Mesenchymal stem cell (in vitro differentiated cells and primary cell): ENCODE measurements around the gene EIF2D.

Experiments used
- DNase-seq: peaks from one replicate; pipeline ENCODE4 v3.0.0-alpha.2; 2013
- H2AFZ ChIP-seq: one replicate; pipeline ENCODE4 v1.6.1; 2013; ENCODE audit warnings: low read depth, mild to moderate bottlenecking, control low read depth, inconsistent platforms, low read length, moderate library complexity
- H2AK5ac ChIP-seq: 2 replicates; pipeline ENCODE4 v1.6.1; 2013; ENCODE audit warnings: low read length, moderate library complexity, mild to moderate bottlenecking, inconsistent platforms; ENCODE audit not compliant: severe bottlenecking
- H2BK120ac ChIP-seq: one replicate; pipeline ENCODE4 v1.6.1; 2013; ENCODE audit warnings: low read depth, mild to moderate bottlenecking, inconsistent platforms, low read length, moderate library complexity
- H2BK12ac ChIP-seq, 2 experiments: one replicate each; pipeline ENCODE4 v1.6.1; 2013; ENCODE audit warnings: inconsistent platforms in 2 of 2, low read length in 2 of 2, mild to moderate bottlenecking in 2 of 2, moderate library complexity in 2 of 2, control low read depth in 1 of 2
- H2BK15ac ChIP-seq: one replicate; pipeline ENCODE4 v1.6.1; 2013; ENCODE audit warnings: mild to moderate bottlenecking, low read depth, inconsistent platforms; ENCODE audit not compliant: poor library complexity, severe bottlenecking
- H2BK5ac ChIP-seq: 2 replicates; pipeline ENCODE4 v1.6.1; 2013; ENCODE audit warnings: low read depth, mild to moderate bottlenecking, low read length, control low read depth, inconsistent platforms; ENCODE audit not compliant: poor library complexity, severe bottlenecking
- H3K14ac ChIP-seq, 2 experiments: one replicate each; pipeline ENCODE4 v1.6.1; 2013; ENCODE audit warnings: inconsistent platforms in 2 of 2, low read length in 2 of 2, control low read depth in 1 of 2, mild to moderate bottlenecking in 1 of 2, moderate library complexity in 1 of 2
- H3K18ac ChIP-seq, 2 experiments: one replicate each; pipeline ENCODE4 v1.6.1; 2013; ENCODE audit warnings: inconsistent platforms in 2 of 2, low read length in 2 of 2, control low read depth in 1 of 2, low read depth in 1 of 2, mild to moderate bottlenecking in 1 of 2
- H3K23ac ChIP-seq, 2 experiments: one replicate each; pipeline ENCODE4 v1.6.1; 2013; ENCODE audit warnings: inconsistent platforms in 2 of 2, low read length in 2 of 2, mild to moderate bottlenecking in 2 of 2, moderate library complexity in 2 of 2, control low read depth in 1 of 2
- H3K27ac ChIP-seq: 2 replicates; pipeline ENCODE4 v1.5.1; 2013; ENCODE audit warnings: mild to moderate bottlenecking, moderate library complexity, low read length, control low read depth, inconsistent platforms; ENCODE audit not compliant: poor library complexity, severe bottlenecking
- H3K27me3 ChIP-seq, 2 experiments: 2 replicates each; pipeline versions ENCODE4 v1.6.1 to v1.7.0; 2013; ENCODE audit warnings: low read length in 2 of 2, mild to moderate bottlenecking in 2 of 2, moderate library complexity in 2 of 2, control low read depth in 1 of 2, inconsistent platforms in 1 of 2; ENCODE audit not compliant: control insufficient read depth in 1 of 2, insufficient read depth in 1 of 2
- H3K36me3 ChIP-seq, 2 experiments: 2 replicates each; pipeline versions ENCODE4 v1.6.1 to v1.7.0; 2013; ENCODE audit warnings: low read length in 2 of 2, control low read depth in 1 of 2, inconsistent platforms in 1 of 2, low read depth in 1 of 2, mild to moderate bottlenecking in 1 of 2; ENCODE audit not compliant: insufficient read depth in 2 of 2, control insufficient read depth in 1 of 2
- H3K4ac ChIP-seq, 2 experiments: one replicate each; pipeline ENCODE4 v1.6.1; 2013; ENCODE audit warnings: inconsistent platforms in 2 of 2, low read length in 2 of 2, mild to moderate bottlenecking in 2 of 2, moderate library complexity in 2 of 2, control low read depth in 1 of 2, low read depth in 1 of 2
- H3K4me1 ChIP-seq: 2 replicates; pipeline ENCODE4 v1.6.1; 2013; ENCODE audit warnings: low read depth, low read length, control low read depth; ENCODE audit not compliant: control insufficient read depth, insufficient read depth
- H3K4me2 ChIP-seq: 2 replicates; pipeline ENCODE4 v1.6.1; 2013; ENCODE audit warnings: low read length, mild to moderate bottlenecking, inconsistent platforms; ENCODE audit not compliant: poor library complexity, severe bottlenecking
- H3K4me3 ChIP-seq, 2 experiments: 2 replicates each; pipeline versions ENCODE4 v1.5.1 to v1.7.0; 2013; ENCODE audit warnings: low read length in 2 of 2, mild to moderate bottlenecking in 2 of 2, control low read depth in 1 of 2, low read depth in 1 of 2; ENCODE audit not compliant: insufficient read depth in 1 of 2
- H3K79me1 ChIP-seq: replicated peaks from 2 replicates; pipeline ENCODE4 v1.6.1; 2013; ENCODE audit warnings: mild to moderate bottlenecking, control low read depth, low read length, inconsistent platforms; ENCODE audit not compliant: poor library complexity, severe bottlenecking
- H3K9ac ChIP-seq: 2 replicates; pipeline ENCODE4 v1.7.0; 2013; ENCODE audit warnings: mild to moderate bottlenecking, low read length, moderate library complexity
- H3K9me3 ChIP-seq: 2 replicates; pipeline ENCODE4 v1.7.0; 2013; ENCODE audit warnings: mild to moderate bottlenecking, low read length; ENCODE audit not compliant: control insufficient read depth
- H4K8ac ChIP-seq: one replicate; pipeline ENCODE4 v1.6.1; 2013; ENCODE audit warnings: inconsistent platforms, mild to moderate bottlenecking, low read length, moderate library complexity
- H4K91ac ChIP-seq: one replicate; pipeline ENCODE4 v1.6.1; 2013; ENCODE audit warnings: mild to moderate bottlenecking, low read length, inconsistent platforms
- WGBS: methylation state at CpG from one replicate; pipeline ENCODE4 v1.1.7; 2013; ENCODE audit warnings: mixed read lengths; 5-methylcytosine and 5-hydroxymethylcytosine counted together

Gene EIF2D

GRCh38 chr1:206591696-206592095, 20.6 kb downstream of the EIF2D start:
- H3K18ac ChIP-seq, result no peak overlapping the region
- H3K14ac ChIP-seq, result no peak overlapping the region
- no peak overlapping the region for H3K9ac ChIP-seq
- H3K9me3 ChIP-seq, result no peaks in the 10 kb centered on the region
- H2AK5ac ChIP-seq, result no peak overlapping the region
- H2BK5ac ChIP-seq, result no peak overlapping the region
- no peak overlapping the region for H2BK120ac ChIP-seq
- H3K36me3 ChIP-seq, result peaks cover 36 to 80% of the 10 kb centered on the region in 2 experiments
- H3K4ac ChIP-seq, result no peak overlapping the region
- no peaks in the 10 kb centered on the region for H3K79me1 ChIP-seq
- H4K91ac ChIP-seq, result no peak overlapping the region
- no peak overlapping the region for H3K4me3 ChIP-seq
- peaks cover 10% of the 10 kb centered on the region for H3K4me1 ChIP-seq
- H3K4me2 ChIP-seq, result no peak overlapping the region
- no peak overlapping the region for H3K27ac ChIP-seq
- no peak overlapping the region for H2AFZ ChIP-seq
- DNase-seq, result no peak
- H2BK12ac ChIP-seq, result no peak overlapping the region
- no peaks in the 10 kb centered on the region for H3K27me3 ChIP-seq
- no peak overlapping the region for H4K8ac ChIP-seq
- no peak overlapping the region for H2BK15ac ChIP-seq
- no peak overlapping the region for H3K23ac ChIP-seq
- WGBS, result 95% methylated on average over 5 of the region's 9 CpGs

GRCh38 chr1:206591226-206591625, 21.0 kb downstream of the EIF2D start:
- H3K14ac ChIP-seq, result no peak overlapping the region
- H3K9me3 ChIP-seq, result no peaks in the 10 kb centered on the region
- H2AFZ ChIP-seq, result no peak overlapping the region
- peaks cover 11% of the 10 kb centered on the region for H3K4me1 ChIP-seq
- H3K4me2 ChIP-seq, result no peak overlapping the region
- no peak overlapping the region for H3K23ac ChIP-seq
- H3K4ac ChIP-seq, result no peak overlapping the region
- H3K18ac ChIP-seq, result no peak overlapping the region
- peaks cover 34 to 80% of the 10 kb centered on the region in 2 experiments for H3K36me3 ChIP-seq
- H3K27me3 ChIP-seq, result no peaks in the 10 kb centered on the region
- 71% methylated on average over 4 of the region's 5 CpGs for WGBS
- no peak overlapping the region for H3K27ac ChIP-seq
- no peak overlapping the region for H4K91ac ChIP-seq
- H2BK5ac ChIP-seq, result no peak overlapping the region
- no peak overlapping the region for H4K8ac ChIP-seq
- DNase-seq, result no peak
- H3K4me3 ChIP-seq, result no peak overlapping the region
- H3K9ac ChIP-seq, result peak overlapping the region; percentile 21
- H2BK12ac ChIP-seq, result no peak overlapping the region
- H3K79me1 ChIP-seq, result no peaks in the 10 kb centered on the region
- no peak overlapping the region for H2BK120ac ChIP-seq
- no peak overlapping the region for H2BK15ac ChIP-seq
- no peak overlapping the region for H2AK5ac ChIP-seq

- no peaks in the 10 kb centered on the region for H3K9me3 ChIP-seq
- H3K4ac ChIP-seq, result no peak overlapping the region
- H3K23ac ChIP-seq, result no peak overlapping the region
- no peaks in the 10 kb centered on the region for H3K79me1 ChIP-seq
- peaks cover 34 to 80% of the 10 kb centered on the region in 2 experiments for H3K36me3 ChIP-seq
- WGBS, result 43% methylated on average over 3 of the region's 8 CpGs
- no peak overlapping the region for H3K27ac ChIP-seq
- no peak overlapping the region for H2AFZ ChIP-seq
- H3K4me1 ChIP-seq, result peaks cover 11% of the 10 kb centered on the region
- no peak overlapping the region for H3K4me2 ChIP-seq
- no peak overlapping the region for H2AK5ac ChIP-seq
- peak; percentile 87 for DNase-seq
- H3K27me3 ChIP-seq, result no peaks in the 10 kb centered on the region
- no peak overlapping the region for H2BK15ac ChIP-seq
- H4K8ac ChIP-seq, result peak overlapping the region; percentile 29
- no peak overlapping the region for H3K18ac ChIP-seq
- H2BK12ac ChIP-seq, result no peak overlapping the region
- H2BK120ac ChIP-seq, result no peak overlapping the region
- no peak overlapping the region for H2BK5ac ChIP-seq
- no peak overlapping the region for H3K14ac ChIP-seq
- H3K9ac ChIP-seq, result peak overlapping the region; percentile 21
- H3K4me3 ChIP-seq, result no peak overlapping the region
- H4K91ac ChIP-seq, result no peak overlapping the region
These were observed 22.1 kb downstream of the EIF2D start for GRCh38 chr1:206590025-206590758.

GRCh38 chr1:206589206-206589605, 23.1 kb downstream of the EIF2D start:
- Histone ChIP-seq H3K18ac (peak overlapping the region in 1 of 2 experiments; percentile 63), H3K4ac (no peak overlapping the region), H2BK120ac (no peak overlapping the region), H4K91ac (no peak overlapping the region), H3K27ac (peak overlapping the region; percentile 82), H2AFZ (peak overlapping the region; percentile 57), H3K9me3 (no peaks in the 10 kb centered on the region), H3K14ac (no peak overlapping the region), H2BK12ac (peak overlapping the region in 1 of 2 experiments; percentile 55), H3K79me1 (no peaks in the 10 kb centered on the region), H3K27me3 (no peaks in the 10 kb centered on the region), H3K36me3 (peaks cover 32 to 80% of the 10 kb centered on the region in 2 experiments), H3K4me3 (no peak overlapping the region), H4K8ac (no peak overlapping the region), H2BK15ac (peak overlapping the region; percentile 19), H2BK5ac (no peak overlapping the region), H3K9ac (peak overlapping the region; percentile 52), H2AK5ac (no peak overlapping the region), H3K4me1 (peaks cover 11% of the 10 kb centered on the region), H3K4me2 (no peak overlapping the region), H3K23ac (no peak overlapping the region)
- DNase-seq, result peak; percentile 86
- WGBS, result 35% methylated on average over 7 of the region's 7 CpGs
